GM21526 (cell line): ENCODE data around the gene ZNF662.
A peak's percentile ranks its signal among the peaks of the same experiment; 100 is the strongest.
"Not testable (repeated sequence)": the region's sequence is repeated elsewhere in the genome, so short reads cannot be mapped to it uniquely, and the experiment has no call there.

Experiments
- ATAC-seq: cut with Tn5 transposase; IDR thresholded peaks from one replicate; pipeline ENCODE4 v1.9.1; 2021; ENCODE audit warnings: moderate library complexity; ENCODE audit not compliant: unreplicated experiment, low FRiP score

ZNF662 gene

GRCh38 chr3:42906070-42906847 is at the start of gene ZNF662:
TSS of gene ZNF662 (plus strand) at chr3:42906142. CDS start at chr3:42908115, 1,973 bp downstream.
- ATAC-seq: no peak

- no peak for ATAC-seq
Observed at GRCh38 chr3:42856544-42856943, 49.4 kb upstream of the ZNF662 start.

GRCh38 chr3:42864321-42864950 is 41.5 kb upstream of the ZNF662 start:
- ATAC-seq: no peak

GRCh38 chr3:42865256-42865655 is 40.7 kb upstream of the ZNF662 start:
- no peak for ATAC-seq

GRCh38 chr3:42867138-42867537 is 38.8 kb upstream of the ZNF662 start:
- ATAC-seq: no peak

- ATAC-seq: no peak
Observed at GRCh38 chr3:42868841-42869240, 37.1 kb upstream of the ZNF662 start.

GRCh38 chr3:42871592-42872196 is 34.2 kb upstream of the ZNF662 start:
- no peak for ATAC-seq

GRCh38 chr3:42872718-42873117 is 33.2 kb upstream of the ZNF662 start:
- no peak for ATAC-seq

- no peak for ATAC-seq
Observed at GRCh38 chr3:42873221-42873982, 32.5 kb upstream of the ZNF662 start.

- ATAC-seq: no peak
Observed at GRCh38 chr3:42874749-42875148, 31.2 kb upstream of the ZNF662 start.

GRCh38 chr3:42875325-42876151 is 30.4 kb upstream of the ZNF662 start, which contains the start of gene CYP8B1:
TSS of gene CYP8B1 (minus strand) at chr3:42875879. CDS start at chr3:42875816, 63 bp downstream.
- ATAC-seq: no peak

- no peak for ATAC-seq
Observed at GRCh38 chr3:42876401-42876800, 29.5 kb upstream of the ZNF662 start.

- ATAC-seq: no peak
Observed at GRCh38 chr3:42876940-42877720, 28.8 kb upstream of the ZNF662 start.

GRCh38 chr3:42877881-42878280 is 28.1 kb upstream of the ZNF662 start:
- ATAC-seq: no peak

- no peak for ATAC-seq
Observed at GRCh38 chr3:42880183-42880582, 25.8 kb upstream of the ZNF662 start.

- peak; percentile 98 for ATAC-seq
Observed at GRCh38 chr3:42880601-42881451, 25.1 kb upstream of the ZNF662 start.

- ATAC-seq: not testable (repeated sequence)
Observed at GRCh38 chr3:42883251-42883930, 22.6 kb upstream of the ZNF662 start.

- ATAC-seq: no peak
Observed at GRCh38 chr3:42884324-42884723, 21.6 kb upstream of the ZNF662 start.
